ENCODE measurements around the gene PCDHA13.
"Not testable (repeated sequence)": the region's sequence is repeated elsewhere in the genome, so short reads cannot be mapped to it uniquely, and the experiment has no call there.

PCDHA13 gene

GRCh38 chr5:140881889-140882590 is at the start of gene PCDHA13:
Gene PCDHA13 (plus strand): TSS chr5:140882124. CDS start chr5:140882269, 145 bp downstream.
- DNase-seq: no peak

- DNase-seq: no peak
Observed at GRCh38 chr5:140833993-140834392, 47.9 kb upstream of the PCDHA13 start, which contains the start of gene PCDHA7. Gene PCDHA7 (plus strand): TSS chr5:140834269. CDS start chr5:140834384, 115 bp downstream.

GRCh38 chr5:140834439-140835008 is 47.4 kb upstream of the PCDHA13 start:
- DNase-seq: not testable (repeated sequence)

GRCh38 chr5:140835622-140836510 is 46.1 kb upstream of the PCDHA13 start:
- no peak for DNase-seq

GRCh38 chr5:140840978-140841962 is 40.7 kb upstream of the PCDHA13 start, which contains the start of gene PCDHA8:
Gene PCDHA8 (plus strand): TSS chr5:140841187. CDS start chr5:140841322, 135 bp downstream.
- DNase-seq: no peak

- no peak for DNase-seq
Observed at GRCh38 chr5:140842798-140843733, 38.9 kb upstream of the PCDHA13 start.

GRCh38 chr5:140848139-140849102 is 33.5 kb upstream of the PCDHA13 start, which contains the start of gene PCDHA9:
Gene PCDHA9 (plus strand): TSS chr5:140848382. CDS start chr5:140848496, 114 bp downstream.
- DNase-seq: peak; percentile 34

- DNase-seq: not testable (repeated sequence)
Observed at GRCh38 chr5:140849831-140850634, 31.9 kb upstream of the PCDHA13 start.

GRCh38 chr5:140855772-140856674 is 25.9 kb upstream of the PCDHA13 start, which contains the start of gene PCDHA10:
Gene PCDHA10 (plus strand): TSS chr5:140855897. CDS start chr5:140856049, 152 bp downstream.
- DNase-seq: no peak

GRCh38 chr5:140857177-140857986 is 24.5 kb upstream of the PCDHA13 start:
- no peak for DNase-seq

- no peak for DNase-seq
Observed at GRCh38 chr5:140857987-140858240, 24.0 kb upstream of the PCDHA13 start.

- no peak for DNase-seq
Observed at GRCh38 chr5:140862441-140863295, 19.3 kb upstream of the PCDHA13 start.

GRCh38 chr5:140868721-140869554 is 13.0 kb upstream of the PCDHA13 start, which contains the start of gene PCDHA11:
Gene PCDHA11 (plus strand): TSS chr5:140868957. CDS start chr5:140869104, 147 bp downstream.
- DNase-seq: peak; percentile 28

- DNase-seq: peak; percentile 15
Observed at GRCh38 chr5:140869555-140869886, 12.4 kb upstream of the PCDHA13 start.

All from NCI-H1436 treated with DMSO at 0.1 percent for 48 hours (cell line).